ENCODE data around the gene SLC34A3.
A peak's percentile ranks its signal among the peaks of the same experiment; 100 is the strongest.
"Not testable (repeated sequence)": the region's sequence is repeated elsewhere in the genome, so short reads cannot be mapped to it uniquely, and the experiment has no call there.

SLC34A3 gene

DNA sequence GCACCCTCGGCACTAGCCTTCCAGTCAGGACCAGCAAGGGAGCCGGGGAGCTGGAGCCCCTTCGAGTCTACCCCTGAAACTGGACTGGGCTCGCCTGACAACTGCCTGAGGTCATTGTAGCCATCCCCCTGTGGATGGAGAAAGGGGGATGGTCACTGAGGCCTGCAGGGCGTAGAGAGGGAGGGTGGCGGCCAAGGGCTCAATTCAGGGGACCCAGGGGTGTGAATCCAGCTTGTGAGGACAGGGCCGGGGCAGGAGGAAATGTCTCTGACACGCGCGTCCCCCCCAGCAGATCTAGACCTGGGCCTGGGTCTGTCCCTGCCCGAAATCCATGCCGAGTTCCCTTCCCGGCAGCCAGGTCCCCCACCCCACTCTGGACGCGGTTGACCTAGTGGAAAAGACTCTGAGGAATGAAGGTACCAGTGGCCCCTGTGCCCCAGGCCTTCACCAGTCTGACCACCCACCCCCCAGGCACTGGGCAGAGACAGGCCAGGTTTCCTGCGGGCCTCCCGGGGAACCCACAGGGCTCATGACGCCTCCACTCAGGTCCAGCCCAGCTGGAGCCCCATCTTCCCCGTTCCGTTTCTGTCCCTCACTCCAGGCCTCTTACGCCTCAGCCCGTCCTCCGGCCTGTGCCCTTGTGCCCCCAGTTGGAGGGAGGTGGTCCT is 805 bp downstream of the SLC34A3 start:
- no peak for DNase-seq

DNA sequence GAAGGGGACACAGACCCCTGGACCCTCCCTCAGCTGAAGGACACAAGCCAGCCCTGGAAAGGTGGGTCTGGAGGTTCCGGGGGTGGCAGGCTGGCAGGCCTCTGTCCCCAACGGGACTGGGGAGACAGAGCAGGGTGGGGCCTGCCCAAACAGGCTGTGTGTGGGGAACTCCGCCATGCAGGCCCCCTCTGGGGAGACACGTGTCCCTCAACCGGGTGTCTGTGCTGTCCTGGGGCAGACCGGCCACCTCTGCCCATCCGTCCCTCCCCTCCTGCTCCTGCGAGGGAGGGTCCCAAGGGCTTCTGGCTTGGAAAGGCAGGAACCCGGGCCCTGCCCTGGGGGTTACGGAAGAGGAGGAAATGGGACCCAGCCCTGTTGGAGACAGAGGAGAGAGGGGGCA is 1.4 kb downstream of the SLC34A3 start:
- no peak for DNase-seq

DNA sequence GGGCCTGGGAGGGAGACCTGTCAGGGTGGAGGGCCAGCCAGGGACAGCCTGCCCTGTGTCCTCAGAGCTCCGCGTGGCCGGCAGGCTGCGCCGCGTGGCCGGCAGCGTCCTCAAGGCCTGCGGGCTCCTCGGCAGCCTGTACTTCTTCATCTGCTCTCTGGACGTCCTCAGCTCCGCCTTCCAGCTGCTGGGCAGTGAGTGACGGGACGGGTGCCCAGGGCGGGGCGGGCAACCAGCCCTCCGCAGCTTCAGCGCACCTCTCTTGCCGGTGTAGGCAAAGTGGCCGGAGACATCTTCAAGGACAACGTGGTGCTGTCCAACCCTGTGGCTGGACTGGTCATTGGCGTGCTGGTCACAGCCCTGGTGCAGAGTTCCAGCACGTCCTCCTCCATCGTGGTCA is 1.8 kb downstream of the SLC34A3 start:
- no peak for DNase-seq

DNA sequence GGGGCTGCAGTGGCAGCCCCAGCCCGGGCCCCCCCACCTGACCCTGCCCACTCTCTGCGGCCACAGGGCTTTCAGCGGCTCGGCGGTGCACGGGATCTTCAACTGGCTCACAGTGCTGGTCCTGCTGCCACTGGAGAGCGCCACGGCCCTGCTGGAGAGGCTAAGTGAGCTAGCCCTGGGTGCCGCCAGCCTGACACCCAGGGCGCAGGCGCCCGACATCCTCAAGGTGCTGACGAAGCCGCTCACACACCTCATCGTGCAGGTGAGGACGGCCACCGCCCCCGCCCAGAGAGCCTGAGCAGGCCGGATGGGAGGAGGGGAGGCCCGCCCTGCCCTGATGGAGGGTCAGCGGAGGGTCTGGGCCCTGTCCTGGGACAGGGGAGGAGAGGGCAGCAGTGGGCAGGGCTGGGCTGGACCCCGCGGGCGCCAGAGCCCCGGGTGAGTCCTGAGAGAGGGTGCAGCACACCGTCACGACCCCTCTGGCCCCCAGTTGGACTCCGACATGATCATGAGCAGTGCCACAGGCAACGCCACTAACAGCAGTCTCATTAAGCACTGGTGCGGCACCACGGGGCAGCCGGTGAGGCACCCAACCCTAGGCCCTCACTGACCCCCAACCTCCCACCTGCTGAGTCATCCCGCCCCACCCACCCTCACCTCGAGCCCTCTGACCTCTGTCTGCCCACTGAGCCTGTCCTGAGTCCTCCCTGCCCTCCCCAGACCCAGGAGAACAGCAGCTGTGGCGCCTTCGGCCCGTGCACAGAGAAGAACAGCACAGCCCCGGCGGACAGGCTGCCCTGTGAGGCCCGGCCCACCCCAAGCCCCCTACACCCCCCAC is 2.7 kb downstream of the SLC34A3 start:
- no peak for DNase-seq

DNA sequence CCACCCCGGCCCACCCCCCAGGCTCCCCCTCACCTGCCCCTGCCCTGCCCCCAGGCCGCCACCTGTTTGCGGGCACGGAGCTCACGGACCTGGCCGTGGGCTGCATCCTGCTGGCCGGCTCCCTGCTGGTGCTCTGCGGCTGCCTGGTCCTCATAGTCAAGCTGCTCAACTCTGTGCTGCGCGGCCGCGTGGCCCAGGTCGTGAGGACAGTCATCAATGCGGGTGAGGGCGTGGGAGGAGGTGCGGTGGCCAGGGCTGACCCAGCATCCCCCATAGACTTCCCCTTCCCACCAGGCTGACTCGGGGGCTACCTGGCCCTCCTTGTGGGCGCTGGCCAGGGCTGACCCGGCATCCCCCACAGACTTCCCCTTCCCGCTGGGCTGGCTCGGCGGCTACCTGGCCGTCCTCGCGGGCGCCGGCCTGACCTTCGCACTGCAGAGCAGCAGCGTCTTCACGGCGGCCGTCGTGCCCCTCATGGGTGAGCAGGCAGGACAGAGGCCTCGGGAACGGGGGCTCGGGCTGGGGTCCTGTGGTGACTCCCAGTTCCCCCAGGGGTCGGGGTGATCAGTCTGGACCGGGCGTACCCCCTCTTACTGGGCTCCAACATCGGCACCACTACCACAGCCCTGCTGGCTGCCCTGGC is 3.5 kb downstream of the SLC34A3 start:
- DNase-seq = no peak

DNA sequence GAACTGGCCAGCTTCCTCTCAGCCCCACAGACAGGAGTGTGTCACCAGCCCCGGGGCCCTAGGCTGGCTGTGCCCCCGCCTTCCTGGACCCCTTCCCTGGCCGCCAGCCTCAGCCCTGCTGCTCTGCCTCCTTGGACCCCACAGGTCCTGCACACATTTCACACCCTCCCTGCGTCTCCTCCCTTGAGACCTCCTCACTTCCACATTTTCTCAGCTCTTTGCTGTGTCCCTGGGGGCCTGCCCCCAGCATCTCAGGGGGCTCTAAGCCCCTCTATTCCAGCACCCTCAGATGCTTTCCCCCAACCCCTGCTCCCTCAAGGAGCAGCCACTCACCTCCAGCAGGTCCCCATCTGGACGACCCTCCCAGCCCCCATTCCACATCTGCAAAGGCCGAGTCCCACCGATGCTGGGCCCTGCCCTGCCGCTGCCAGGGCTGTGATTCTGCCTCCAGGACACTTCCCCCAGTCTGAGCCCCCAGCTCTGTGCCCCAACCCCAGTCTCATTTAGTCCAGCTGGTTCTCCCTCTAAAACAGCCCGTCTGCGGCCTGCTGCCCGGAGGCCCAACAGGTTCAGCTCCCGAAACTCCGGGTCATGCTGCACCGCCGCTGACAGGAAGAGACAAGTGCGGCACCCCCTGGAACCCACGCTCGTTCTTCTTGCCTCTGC is 4.2 kb downstream of the SLC34A3 start:
- DNase-seq = no peak

DNA sequence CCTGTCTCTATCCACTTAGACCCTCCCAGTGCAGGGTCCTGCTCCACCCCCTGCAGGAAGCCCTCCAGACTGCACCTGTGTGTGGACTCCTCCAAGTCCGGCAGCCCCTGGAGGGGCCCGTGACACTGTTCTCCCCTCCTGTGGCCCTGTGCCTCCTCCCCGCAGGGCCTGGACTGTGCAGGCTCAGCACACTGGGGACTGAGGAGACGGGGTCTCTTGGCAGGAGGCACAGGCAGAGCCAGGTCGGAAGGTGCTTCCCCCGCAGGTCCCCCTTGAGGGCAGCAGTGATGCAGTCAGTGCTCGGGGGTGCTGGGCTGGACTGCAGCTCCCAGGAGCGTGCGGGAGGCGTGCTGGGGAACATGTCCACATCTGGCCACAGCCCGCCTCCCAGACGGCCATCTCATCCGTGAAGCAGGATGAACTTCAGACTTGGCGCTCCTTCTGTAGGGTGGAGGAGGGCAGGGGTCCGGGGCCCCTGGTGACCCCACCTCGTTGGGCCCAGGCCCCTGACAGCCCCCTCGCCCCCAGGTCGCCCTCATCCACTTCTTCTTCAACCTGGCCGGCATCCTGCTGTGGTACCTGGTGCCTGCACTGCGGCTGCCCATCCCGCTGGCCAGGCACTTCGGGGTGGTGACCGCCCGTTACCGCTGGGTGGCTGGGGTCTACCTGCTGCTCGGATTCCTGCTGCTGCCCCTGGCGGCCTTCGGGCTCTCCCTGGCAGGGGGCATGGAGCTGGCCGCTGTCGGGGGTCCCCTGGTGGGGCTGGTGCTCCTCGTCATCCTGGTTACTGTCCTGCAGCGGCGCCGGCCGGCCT is 4.9 kb downstream of the SLC34A3 start:
- DNase-seq = no peak

DNA sequence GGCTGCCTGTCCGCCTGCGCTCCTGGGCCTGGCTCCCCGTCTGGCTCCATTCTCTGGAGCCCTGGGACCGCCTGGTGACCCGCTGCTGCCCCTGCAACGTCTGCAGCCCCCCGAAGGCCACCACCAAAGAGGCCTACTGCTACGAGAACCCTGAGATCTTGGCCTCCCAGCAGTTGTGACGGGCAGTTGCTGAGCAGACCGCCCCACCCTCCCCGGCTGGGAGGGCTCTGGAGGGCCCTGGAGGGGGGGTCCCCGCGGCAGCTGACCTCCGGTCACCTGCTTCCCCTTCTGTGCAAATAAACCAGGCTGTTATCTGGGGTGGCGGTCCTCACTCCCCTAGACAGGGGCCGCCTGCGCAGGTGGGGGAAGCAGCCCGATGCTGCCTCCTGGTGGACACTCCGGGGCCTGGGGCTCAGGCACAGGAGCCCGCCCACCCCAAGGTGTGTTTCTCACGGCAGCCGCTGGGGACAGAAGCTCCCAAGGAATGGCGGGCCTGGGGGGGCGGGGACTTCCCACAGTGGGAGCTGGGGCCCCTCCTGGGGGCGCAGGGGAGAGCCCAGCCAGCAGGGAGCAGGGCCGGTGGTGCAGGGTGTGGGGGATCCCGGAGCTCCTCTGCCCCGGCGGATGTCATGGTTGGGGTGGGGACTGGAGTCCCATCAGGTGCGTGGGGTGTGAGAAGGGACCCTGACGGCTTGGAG is 5.7 kb downstream of the SLC34A3 start:
- DNase-seq = no peak

DNA sequence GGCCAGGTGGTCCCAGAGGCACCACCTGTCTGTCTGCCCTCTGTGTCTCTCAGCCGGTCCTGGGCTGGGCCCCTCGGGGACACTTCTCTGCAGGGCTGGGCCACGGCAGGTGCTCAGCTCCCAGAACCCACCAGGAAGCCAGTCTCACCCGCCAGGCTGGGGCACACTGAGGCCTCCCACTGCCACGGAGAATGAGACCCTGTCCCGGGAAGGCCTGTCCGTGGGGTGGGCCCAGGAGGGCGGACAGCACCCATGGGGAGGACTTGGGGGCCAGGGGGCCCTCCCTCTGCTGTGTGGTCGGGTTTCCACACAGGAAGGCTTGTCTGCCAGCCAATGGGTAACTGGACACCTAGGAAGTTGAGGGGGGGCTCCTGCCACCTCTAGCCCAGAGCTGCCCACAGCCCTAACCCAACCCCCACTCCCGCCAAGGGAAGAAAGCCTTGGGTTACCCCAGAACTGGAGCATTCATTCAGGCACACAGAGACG is 6.3 kb downstream of the SLC34A3 start:
- no peak for DNase-seq

DNA sequence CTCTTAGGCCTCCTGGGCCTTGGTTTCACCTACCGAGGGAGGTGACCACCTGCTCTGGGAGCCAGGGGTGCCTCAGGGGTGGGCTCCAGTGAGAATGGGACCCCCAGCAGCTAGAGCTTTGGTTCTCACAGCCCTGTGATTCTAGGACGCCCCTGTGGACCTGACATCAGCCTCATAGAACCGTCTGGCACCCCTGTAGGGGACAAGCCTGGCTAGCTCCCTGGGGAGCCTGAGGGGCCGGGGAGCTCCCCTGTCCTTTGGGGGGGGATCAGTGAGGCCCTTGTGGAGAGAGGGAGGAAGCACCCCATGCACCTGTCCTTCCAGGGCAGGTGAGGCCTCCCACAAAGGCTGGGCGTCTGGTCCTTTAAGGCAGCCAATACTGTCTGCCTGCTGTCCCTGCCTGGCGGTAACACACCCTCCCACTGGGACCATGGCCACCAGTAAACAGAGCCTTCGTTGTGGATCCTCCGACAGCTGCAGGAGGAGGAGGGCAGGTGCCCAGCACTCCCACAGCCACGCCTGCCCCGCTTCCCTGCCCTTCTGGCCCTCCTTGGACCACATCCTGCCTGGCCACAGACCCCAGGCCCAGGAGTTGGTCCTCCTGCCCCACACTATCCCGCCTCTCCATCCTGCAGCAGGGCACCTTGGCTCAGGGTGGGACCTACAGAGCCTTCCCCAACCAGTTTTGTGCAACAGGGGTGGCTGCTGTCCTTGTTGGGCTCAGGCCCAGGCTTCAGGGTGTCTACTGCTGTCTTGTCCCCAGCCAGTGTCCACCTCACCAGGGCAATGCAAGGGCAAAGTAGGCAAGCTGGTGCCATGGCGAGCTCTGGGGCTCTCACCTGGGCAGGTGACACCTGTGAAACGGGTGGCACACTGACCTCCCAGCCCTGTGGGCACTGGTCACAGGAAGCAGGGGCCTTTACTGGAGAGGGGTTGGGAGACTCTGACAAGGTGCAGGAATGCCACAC is 7.3 kb downstream of the SLC34A3 start:
- DNase-seq = no peak

DNA sequence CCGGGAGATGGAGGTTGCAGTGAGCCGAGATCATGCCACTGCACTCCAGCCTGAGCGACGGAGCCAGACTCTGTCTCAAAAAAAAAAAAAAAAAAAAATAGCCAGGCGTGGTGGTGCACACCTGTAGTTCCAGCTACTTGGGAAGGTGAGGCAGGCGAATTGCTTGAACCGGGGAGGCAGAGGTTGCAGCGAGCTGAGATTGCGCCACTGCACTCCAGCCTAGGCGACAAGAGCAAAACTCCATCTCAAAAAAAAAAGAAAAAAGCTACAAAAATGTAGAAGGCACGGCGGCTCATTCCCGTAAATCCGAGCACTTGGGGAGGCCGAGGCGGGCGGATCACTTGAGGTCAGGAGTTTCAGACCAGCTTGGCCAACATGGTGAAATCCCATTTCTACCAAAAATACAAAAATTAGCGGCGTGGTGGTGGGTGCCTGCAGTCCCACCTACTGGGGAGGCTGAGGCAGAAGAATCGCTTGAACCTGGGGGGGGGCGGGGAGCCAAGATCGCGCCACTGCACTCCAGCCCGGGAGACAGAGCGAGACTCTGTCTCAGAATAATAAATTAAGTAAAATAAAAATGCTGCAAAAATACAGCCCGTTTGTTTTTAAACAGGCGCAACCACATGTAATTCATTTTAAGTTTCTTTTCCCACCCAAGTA is 9.0 kb downstream of the SLC34A3 start:
- not testable (repeated sequence) for DNase-seq

DNA sequence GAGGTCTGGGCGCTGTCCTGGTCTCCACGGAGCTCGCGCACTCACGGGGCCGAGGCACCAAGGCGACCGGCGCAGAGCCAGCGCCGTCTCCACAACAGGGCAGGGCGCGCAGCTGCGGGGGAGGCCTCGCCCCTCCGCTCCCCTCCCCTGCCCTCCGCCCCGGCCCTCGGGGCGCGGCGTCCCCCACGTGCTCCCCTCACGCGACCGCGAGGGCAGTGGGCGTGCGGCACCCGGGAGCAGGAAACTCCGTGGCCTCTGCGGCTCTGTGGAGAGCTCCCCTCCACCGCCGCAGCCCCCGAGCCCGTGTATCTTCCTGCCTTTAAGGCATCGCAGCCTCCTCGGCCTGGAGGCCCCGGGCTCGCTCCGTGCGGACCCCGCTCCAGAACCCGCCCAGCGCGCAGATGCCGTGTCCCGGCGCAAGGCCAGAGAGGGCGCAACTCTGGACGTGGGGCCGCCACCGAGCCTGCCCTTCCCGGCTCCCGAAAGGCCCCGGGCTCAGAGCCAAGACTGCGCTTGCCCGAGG is 9.7 kb downstream of the SLC34A3 start:
- DNase-seq = no peak

DNA sequence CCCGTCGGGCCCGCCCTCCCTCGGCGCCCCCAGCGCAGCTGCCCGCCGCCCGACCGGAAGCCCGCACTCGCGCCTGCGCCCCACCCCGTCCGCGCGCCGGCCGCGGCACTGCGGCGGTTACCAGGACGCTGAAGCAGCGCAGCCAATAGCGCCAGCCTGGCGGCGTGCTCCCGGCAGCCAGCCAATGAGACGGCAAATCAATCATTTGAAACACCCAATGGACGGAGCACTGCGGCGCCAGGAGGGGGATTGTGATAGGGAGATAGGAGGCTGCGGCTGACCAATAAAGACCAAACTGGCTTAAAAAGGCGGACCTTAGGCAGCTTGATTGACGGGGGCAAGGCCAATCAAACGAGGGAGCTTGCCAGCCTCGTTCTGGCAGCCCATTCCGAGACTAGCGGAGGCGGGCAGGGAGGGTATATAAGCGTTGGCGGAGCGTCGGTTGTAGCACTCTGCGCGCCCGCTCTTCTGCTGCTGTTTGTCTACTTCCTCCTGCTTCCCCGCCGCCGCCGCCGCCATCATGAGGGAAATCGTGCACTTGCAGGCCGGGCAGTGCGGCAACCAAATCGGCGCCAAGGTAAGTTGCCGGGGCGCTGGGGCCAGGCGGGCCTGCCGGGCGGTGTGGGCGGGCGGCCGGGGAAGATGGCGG is 10.3 kb downstream of the SLC34A3 start, which contains the start of gene TUBB4B:
Gene TUBB4B, plus strand, starts transcription at position 447 of the 649 bp plus-strand sequence. Its CDS starts 74 bp downstream, at position 521.
- DNase-seq = peak; percentile 97 to 99

DNA sequence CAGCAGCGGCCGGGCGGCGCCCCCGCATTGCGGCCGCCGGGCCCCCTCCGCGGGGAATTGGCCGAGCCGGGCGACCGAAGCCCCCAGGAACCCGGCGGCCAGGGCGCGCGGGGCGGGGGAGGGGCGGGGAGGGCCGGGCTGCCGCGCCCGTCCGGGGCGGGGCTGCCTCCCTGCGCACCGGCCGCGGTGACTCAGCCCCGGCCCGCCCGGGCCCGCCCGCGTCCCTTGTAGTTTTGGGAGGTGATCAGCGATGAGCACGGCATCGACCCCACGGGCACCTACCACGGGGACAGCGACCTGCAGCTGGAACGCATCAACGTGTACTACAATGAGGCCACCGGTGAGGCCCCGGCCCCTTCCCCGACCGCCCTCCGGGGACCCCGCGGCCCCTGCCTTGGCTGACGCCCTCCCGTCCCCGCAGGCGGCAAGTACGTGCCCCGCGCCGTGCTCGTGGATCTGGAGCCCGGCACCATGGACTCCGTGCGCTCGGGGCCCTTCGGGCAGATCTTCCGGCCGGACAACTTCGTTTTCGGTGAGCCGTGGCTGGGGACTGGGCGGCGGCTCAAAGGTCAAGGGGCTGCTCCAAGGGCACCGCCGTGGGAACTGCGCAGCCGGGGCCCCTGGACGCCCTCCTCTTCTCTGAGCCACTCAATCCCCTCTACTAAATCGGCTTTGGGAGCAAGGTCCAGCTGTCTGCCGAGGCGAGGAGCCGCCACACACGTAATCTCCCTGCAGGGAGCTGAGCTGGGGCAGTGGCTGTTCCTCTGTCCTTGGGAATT is 11.0 kb downstream of the SLC34A3 start:
- no peak for DNase-seq

DNA sequence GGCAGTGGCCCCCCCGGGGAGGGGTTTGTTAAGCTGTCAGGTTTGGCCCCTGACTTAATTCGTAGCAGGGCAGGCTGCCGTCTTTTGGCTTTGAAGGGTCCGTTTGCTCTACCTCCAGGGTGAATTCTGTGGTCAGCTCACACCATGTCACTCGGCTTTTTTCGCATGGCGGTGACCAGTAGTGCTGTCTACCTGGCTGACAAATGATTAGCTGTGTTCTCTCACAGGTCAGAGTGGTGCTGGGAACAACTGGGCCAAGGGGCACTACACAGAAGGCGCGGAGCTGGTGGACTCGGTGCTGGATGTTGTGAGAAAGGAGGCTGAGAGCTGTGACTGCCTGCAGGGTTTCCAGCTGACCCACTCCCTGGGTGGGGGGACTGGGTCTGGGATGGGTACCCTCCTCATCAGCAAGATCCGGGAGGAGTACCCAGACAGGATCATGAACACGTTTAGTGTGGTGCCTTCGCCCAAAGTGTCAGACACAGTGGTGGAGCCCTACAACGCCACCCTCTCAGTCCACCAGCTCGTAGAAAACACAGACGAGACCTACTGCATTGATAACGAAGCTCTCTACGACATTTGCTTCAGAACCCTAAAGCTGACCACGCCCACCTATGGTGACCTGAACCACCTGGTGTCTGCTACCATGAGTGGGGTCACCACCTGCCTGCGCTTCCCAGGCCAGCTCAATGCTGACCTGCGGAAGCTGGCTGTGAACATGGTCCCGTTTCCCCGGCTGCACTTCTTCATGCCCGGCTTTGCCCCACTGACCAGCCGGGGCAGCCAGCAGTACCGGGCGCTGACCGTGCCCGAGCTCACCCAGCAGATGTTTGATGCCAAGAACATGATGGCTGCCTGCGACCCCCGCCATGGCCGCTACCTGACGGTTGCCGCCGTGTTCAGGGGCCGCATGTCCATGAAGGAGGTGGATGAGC is 11.8 kb downstream of the SLC34A3 start:
- no peak for DNase-seq

DNA sequence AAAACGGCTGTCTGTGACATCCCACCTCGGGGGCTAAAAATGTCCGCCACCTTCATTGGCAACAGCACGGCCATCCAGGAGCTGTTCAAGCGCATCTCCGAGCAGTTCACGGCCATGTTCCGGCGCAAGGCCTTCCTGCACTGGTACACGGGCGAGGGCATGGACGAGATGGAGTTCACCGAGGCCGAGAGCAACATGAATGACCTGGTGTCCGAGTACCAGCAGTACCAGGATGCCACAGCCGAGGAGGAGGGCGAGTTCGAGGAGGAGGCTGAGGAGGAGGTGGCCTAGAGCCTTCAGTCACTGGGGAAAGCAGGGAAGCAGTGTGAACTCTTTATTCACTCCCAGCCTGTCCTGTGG is 12.5 kb downstream of the SLC34A3 start:
- DNase-seq = not testable (repeated sequence)
